Measurements from ENCODE around the gene CCNF. TPM values are rescaled to one million over a fixed set of nuclear protein-coding genes. Genes with fewer than 3 reads are reported as not detected.
A peak's percentile ranks its signal among the peaks of the same experiment; 100 is the strongest.

CCNF gene
- total RNA-seq, 4 donors from 2014 or later, result 4.7 to 19.8 (median 6.9) TPM

- TF ChIP-seq CTCF (IDR thresholded peaks at IDR 0.05), result no peak
- no peak for TF ChIP-seq POLR2A (IDR thresholded peaks at IDR 0.05)
- DNase-seq, result no peak
- Histone ChIP-seq H3K9me3 (no peaks in the 10 kb centered on the region), H3K4me3 (no peak overlapping the region), H3K27me3 (no peaks in the 10 kb centered on the region), H3K4me1 (peaks cover 0 to 9% (median 2%) of the 10 kb centered on the region in 4 donors), H3K36me3 (no peaks in the 10 kb centered on the region), H3K27ac (no peak overlapping the region)
These were observed 4.2 kb upstream of the CCNF start for GRCh38 chr16:2425008-2425518.

GRCh38 chr16:2425825-2426430 lies 3.3 kb upstream of the CCNF start:
- Histone ChIP-seq H3K27ac (no peak overlapping the region), H3K36me3 (no peaks in the 10 kb centered on the region), H3K4me3 (no peak overlapping the region), H3K4me1 (peaks cover 0 to 16% (median 5%) of the 10 kb centered on the region in 4 donors), H3K9me3 (no peaks in the 10 kb centered on the region), H3K27me3 (no peaks in the 10 kb centered on the region)
- no peak for TF ChIP-seq POLR2A (IDR thresholded peaks at IDR 0.05)
- no peak for TF ChIP-seq CTCF (IDR thresholded peaks at IDR 0.05)
- DNase-seq, result no peak

- Histone ChIP-seq H3K27ac (no peak overlapping the region), H3K36me3 (no peaks in the 10 kb centered on the region)
- DNase-seq, result no peak
These were observed 2.3 kb upstream of the CCNF start for GRCh38 chr16:2426941-2427361.

DNA sequence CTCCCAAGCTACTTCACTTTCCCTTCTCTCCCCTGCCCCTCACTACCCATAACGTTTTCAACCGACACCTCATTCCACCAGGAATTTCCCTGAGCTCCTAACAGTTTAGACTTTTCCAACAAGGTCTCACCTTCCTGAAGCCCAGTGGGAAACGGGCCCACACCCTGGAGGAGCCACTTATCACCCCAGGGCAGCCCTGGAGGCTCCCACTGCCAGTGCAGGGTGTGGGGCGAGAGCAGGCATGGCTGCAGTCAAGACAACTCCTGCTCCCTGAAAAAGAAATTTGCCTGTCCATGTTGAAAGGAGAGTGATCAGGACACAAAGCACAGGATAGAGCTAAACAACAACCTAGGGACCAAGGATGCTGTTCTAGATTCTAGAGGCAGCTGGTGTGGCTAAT lies 1.7 kb upstream of the CCNF start:
- H3K36me3 ChIP-seq, result no peaks in the 10 kb centered on the region
- H3K9me3 ChIP-seq, result no peaks in the 10 kb centered on the region
- H3K27me3 ChIP-seq, result no peaks in the 10 kb centered on the region
- DNase-seq, result no peak
- no peak overlapping the region for H3K27ac ChIP-seq
- TF ChIP-seq POLR2A (IDR thresholded peaks at IDR 0.05) (no peak), CTCF (IDR thresholded peaks at IDR 0.05) (no peak)
- H3K4me1 ChIP-seq, result peaks cover 0 to 16% (median 5%) of the 10 kb centered on the region in 4 donors
- no peak overlapping the region for H3K4me3 ChIP-seq

More at GRCh38 chr16:2426941-2427361, 2.3 kb upstream of the CCNF start:
- no peaks in the 10 kb centered on the region for H3K27me3 ChIP-seq
- peaks cover 0 to 16% (median 5%) of the 10 kb centered on the region in 4 donors for H3K4me1 ChIP-seq
- TF ChIP-seq CTCF (IDR thresholded peaks at IDR 0.05), result no peak
- TF ChIP-seq POLR2A (IDR thresholded peaks at IDR 0.05), result no peak
- no peak overlapping the region for H3K4me3 ChIP-seq
- no peaks in the 10 kb centered on the region for H3K9me3 ChIP-seq

- TF ChIP-seq POLR2A (IDR thresholded peaks at IDR 0.05), result no peak
- TF ChIP-seq CTCF (IDR thresholded peaks at IDR 0.05), result peak in 4 of 6 experiments; percentile 13 to 34 (median 21)
- no peaks in the 10 kb centered on the region for H3K27me3 ChIP-seq
- no peaks in the 10 kb centered on the region for H3K9me3 ChIP-seq
- peak; percentile 47 to 73 (median 65) for DNase-seq
- peak overlapping the region; percentile 60 to 79 (median 72) for H3K27ac ChIP-seq
- H3K4me3 ChIP-seq, result peak overlapping the region; percentile 62 to 96 (median 88)
- peaks cover 0 to 4% (median 0%) of the 10 kb centered on the region in 3 donors for H3K36me3 ChIP-seq
- peaks cover 0 to 16% (median 5%) of the 10 kb centered on the region in 4 donors for H3K4me1 ChIP-seq
These were observed 1.0 kb upstream of the CCNF start for GRCh38 chr16:2428051-2428783.

Measured in Peyer's patch (tissue), 4 donors.